H9 (cell line): ENCODE measurements around the gene ATRNL1. TPM values are rescaled to one million over a fixed set of nuclear protein-coding genes. Genes with fewer than 3 reads are reported as not detected.

ENCODE experiments used
- DNase-seq: peaks from one replicate; pipeline ENCODE4 v3.0.0-alpha.2; 2017
- H2AFZ ChIP-seq: one replicate; pipeline ENCODE4 v1.6.1; 2013; ENCODE audit warnings: mild to moderate bottlenecking, low read length, control low read depth, moderate library complexity
- H2AK5ac ChIP-seq: 2 replicates; pipeline ENCODE4 v1.6.1; 2013; ENCODE audit warnings: low read length, control low read depth, mixed read lengths; ENCODE audit not compliant: insufficient read length
- H2BK120ac ChIP-seq: one replicate; pipeline ENCODE4 v1.6.1; 2013; ENCODE audit warnings: low read depth, mild to moderate bottlenecking, low read length, control low read depth, inconsistent platforms; ENCODE audit not compliant: poor library complexity, severe bottlenecking
- H2BK12ac ChIP-seq: 2 replicates; pipeline ENCODE4 v1.6.1; 2013; ENCODE audit warnings: low read length, control low read depth, mixed read lengths, low read depth; ENCODE audit not compliant: insufficient read length
- H2BK15ac ChIP-seq: 2 replicates; pipeline ENCODE4 v1.6.1; 2013; ENCODE audit warnings: low read depth, low read length, control low read depth
- H2BK20ac ChIP-seq: one replicate; pipeline ENCODE4 v1.6.1; 2013; ENCODE audit warnings: low read depth, mild to moderate bottlenecking, low read length, control low read depth, inconsistent platforms; ENCODE audit not compliant: poor library complexity, severe bottlenecking
- H2BK5ac ChIP-seq: 2 replicates; pipeline ENCODE4 v1.6.1; 2013; ENCODE audit warnings: low read length, control low read depth, mixed read lengths; ENCODE audit not compliant: insufficient read length
- H3K14ac ChIP-seq: 2 replicates; pipeline ENCODE4 v1.6.1; 2013; ENCODE audit warnings: low read length, control low read depth; ENCODE audit not compliant: insufficient read depth
- H3K18ac ChIP-seq: 2 replicates; pipeline ENCODE4 v1.6.1; 2013; ENCODE audit warnings: low read depth, mild to moderate bottlenecking, mixed read lengths, low read length, control low read depth; ENCODE audit not compliant: insufficient read length
- H3K23ac ChIP-seq: 2 replicates; pipeline ENCODE4 v1.6.1; 2013; ENCODE audit warnings: low read length, control low read depth, mixed read lengths, low read depth; ENCODE audit not compliant: insufficient read length
- H3K23me2 ChIP-seq: 2 replicates; pipeline ENCODE4 v1.6.1; 2013; ENCODE audit warnings: low read depth, mild to moderate bottlenecking, mixed read lengths, low read length, control low read depth; ENCODE audit not compliant: insufficient read length, poor library complexity, severe bottlenecking
- H3K27ac ChIP-seq: 2 replicates; pipeline ENCODE4 v1.5.1; 2013; ENCODE audit warnings: low read length, control low read depth, mixed read lengths, low read depth; ENCODE audit not compliant: insufficient read length
- H3K27me3 ChIP-seq: 2 replicates; pipeline ENCODE4 v1.6.1; 2013; ENCODE audit warnings: low read length, control low read depth, inconsistent platforms; ENCODE audit not compliant: insufficient read depth
- H3K4ac ChIP-seq: 2 replicates; pipeline ENCODE4 v1.6.1; 2013; ENCODE audit warnings: low read depth, mild to moderate bottlenecking, control low read depth, inconsistent platforms, low read length, moderate library complexity
- H3K4me1 ChIP-seq: 2 replicates; pipeline ENCODE4 v1.6.1; 2013; ENCODE audit warnings: low read length, control low read depth, inconsistent platforms; ENCODE audit not compliant: insufficient read depth
- H3K4me2 ChIP-seq: 2 replicates; pipeline ENCODE4 v1.6.1; 2013; ENCODE audit warnings: low read length, control low read depth, mixed read lengths; ENCODE audit not compliant: insufficient read length, insufficient read depth
- H3K56ac ChIP-seq: 2 replicates; pipeline ENCODE4 v1.6.1; 2013; ENCODE audit warnings: low read depth, mild to moderate bottlenecking, mixed read lengths, low read length, control low read depth; ENCODE audit not compliant: insufficient read length
- H3K79me1 ChIP-seq: 2 replicates; pipeline ENCODE4 v1.6.1; 2013; ENCODE audit warnings: low read depth, mild to moderate bottlenecking, moderate library complexity, low read length, control low read depth, inconsistent platforms; ENCODE audit not compliant: insufficient read depth, poor library complexity, severe bottlenecking
- H3K79me2 ChIP-seq: 2 replicates; pipeline ENCODE4 v1.6.1; 2013; ENCODE audit warnings: low read length, control low read depth, inconsistent platforms; ENCODE audit not compliant: insufficient read depth
- H3K9ac ChIP-seq: 2 replicates; pipeline ENCODE4 v1.6.1; 2013; ENCODE audit warnings: low read length, control low read depth, mixed read lengths; ENCODE audit not compliant: insufficient read length; ENCODE audit errors: extremely low read depth
- H3K9me3 ChIP-seq: one replicate; pipeline ENCODE4 v1.6.1; 2013; ENCODE audit warnings: low read depth, low read length, inconsistent platforms; ENCODE audit not compliant: control insufficient read depth
- H3T11ph ChIP-seq: one replicate; pipeline ENCODE4 v1.6.1; 2013; ENCODE audit warnings: mild to moderate bottlenecking, low read length, control low read depth, inconsistent platforms
- H4K20me1 ChIP-seq: one replicate; pipeline ENCODE4 v1.6.1; 2013; ENCODE audit not compliant: control insufficient read depth, insufficient read length, insufficient read depth
- H4K5ac ChIP-seq: 2 replicates; pipeline ENCODE4 v1.6.1; 2013; ENCODE audit warnings: low read depth, mild to moderate bottlenecking, mixed read lengths, low read length, control low read depth; ENCODE audit not compliant: insufficient read length
- H4K8ac ChIP-seq: replicated peaks from 2 replicates; pipeline ENCODE4 v1.6.1; 2013; ENCODE audit warnings: low read length, control low read depth, mixed read lengths, low read depth; ENCODE audit not compliant: insufficient read length
- H4K91ac ChIP-seq: 2 replicates; pipeline ENCODE4 v1.6.1; 2013; ENCODE audit warnings: low read depth, mild to moderate bottlenecking, moderate library complexity, mixed read lengths, low read length, control low read depth; ENCODE audit not compliant: insufficient read length
- H3K27ac Mint-ChIP-seq, 3 experiments: 2 replicates in 2 of 3; 3 replicates in 1 of 3; pipeline ENCODE4 v1.8.0; 2020 to 2021; ENCODE audit warnings: mixed read lengths in 3 of 3, mild to moderate bottlenecking in 1 of 3, moderate library complexity in 1 of 3
- H3K27me3 Mint-ChIP-seq: 2 replicates; pipeline ENCODE4 v1.8.0; 2021; ENCODE audit warnings: low read depth, mild to moderate bottlenecking, moderate library complexity, mixed read lengths
- H3K36me3 Mint-ChIP-seq, 3 experiments: 2 replicates in 2 of 3; 3 replicates in 1 of 3; pipeline ENCODE4 v1.8.0; 2020 to 2021; ENCODE audit warnings: low read depth in 3 of 3, mixed read lengths in 3 of 3; ENCODE audit not compliant: insufficient read depth in 1 of 3
- H3K4me1 Mint-ChIP-seq, 2 experiments: 2 replicates each; pipeline ENCODE4 v1.8.0; 2020; ENCODE audit warnings: mixed read lengths in 2 of 2
- H3K4me3 Mint-ChIP-seq, 2 experiments: 2 replicates in 1 of 2; 3 replicates in 1 of 2; pipeline ENCODE4 v1.8.0; 2020 to 2021; ENCODE audit warnings: mild to moderate bottlenecking in 2 of 2, mixed read lengths in 2 of 2, moderate library complexity in 1 of 2
- H3K9me3 Mint-ChIP-seq, 2 experiments: 2 replicates in 1 of 2; 3 replicates in 1 of 2; pipeline ENCODE4 v1.8.0; 2020; ENCODE audit warnings: mild to moderate bottlenecking in 2 of 2, mixed read lengths in 2 of 2, moderate library complexity in 1 of 2
- WGBS: extraction: QIAGEN DNeasy Blood & Tissue Kit; methylation state at CpG from one replicate; pipeline ENCODE4 v1.1.7; 2013; ENCODE audit warnings: missing lambda C conversion rate, low lambda C conversion rate, mixed read lengths; ENCODE audit not compliant: insufficient read length; ENCODE audit errors: extremely low coverage; 5-methylcytosine and 5-hydroxymethylcytosine counted together
- total RNA-seq: library from RNA; stranded (reverse); gene quantifications from 2 replicates; pipeline ENCODE4 v1.2.1, GENCODE V29; 2021
- TF ChIP-seq, protein P1 (sequence below): fragments of 200-600 bp; sonication (generic); conservative IDR thresholded peaks from 3 replicates; pipeline ENCODE4 v1.8.0; 2021; ENCODE audit warnings: antibody characterized with exemption, mild to moderate bottlenecking

ATRNL1 gene
- total RNA-seq, 1 experiment from 2014 or later = 9.2 TPM

DNA sequence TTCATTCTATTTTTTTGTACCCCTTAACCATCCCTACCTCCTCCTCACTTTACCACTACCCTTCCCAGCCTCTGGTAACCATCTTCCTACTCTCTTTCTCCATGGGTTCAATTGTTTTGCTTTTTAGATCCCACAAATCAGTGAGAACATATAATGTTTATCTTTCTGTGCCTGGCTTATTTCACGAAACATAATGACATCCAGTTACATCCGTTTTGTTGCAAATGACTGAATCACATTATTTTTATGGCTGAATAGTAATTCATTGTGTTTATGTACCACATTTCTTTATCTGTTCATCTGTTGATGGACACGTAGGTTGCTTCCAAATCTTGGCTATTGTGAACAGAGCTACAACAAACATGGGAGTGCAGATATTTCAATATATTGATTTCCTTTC lies 24.1 kb downstream of the ATRNL1 start:
- Histone ChIP-seq H3K27ac (no peak overlapping the region), H2BK120ac (no peak overlapping the region), H3K79me2 (no peaks in the 10 kb centered on the region), H3K18ac (no peak overlapping the region), H4K8ac (no peak overlapping the region), H3K4me2 (no peak overlapping the region), H2BK15ac (no peak overlapping the region), H3K9me3 (no peaks in the 10 kb centered on the region), H3K4ac (no peak overlapping the region), H4K91ac (no peak overlapping the region), H4K20me1 (no peaks in the 10 kb centered on the region), H3T11ph (no peak overlapping the region), H3K27me3 (no peaks in the 10 kb centered on the region), H3K4me1 (no peaks in the 10 kb centered on the region), H3K79me1 (no peaks in the 10 kb centered on the region), H3K14ac (no peak overlapping the region), H2AK5ac (no peak overlapping the region), H3K56ac (no peak overlapping the region), H3K23me2 (no peaks in the 10 kb centered on the region), H4K5ac (no peak overlapping the region), H2AFZ (no peak overlapping the region), H3K9ac (no peak overlapping the region), H2BK12ac (no peak overlapping the region), H3K23ac (no peak overlapping the region), H2BK5ac (no peak overlapping the region), H2BK20ac (no peak overlapping the region)
- Mint-ChIP-seq H3K27ac (no peak overlapping the region), H3K27me3 (peaks cover 2% of the 10 kb centered on the region; the same call in 1 of the 2 replicates), H3K9me3 (peaks cover 11 to 14% of the 10 kb centered on the region in 2 experiments), H3K4me1 (peaks cover 0 to 3% of the 10 kb centered on the region in 2 experiments; a peak in 2 of 4 replicates), H3K4me3 (no peak overlapping the region), H3K36me3 (peaks cover 10 to 14% (median 13%) of the 10 kb centered on the region in 3 experiments; a peak in 6 of 7 replicates)
- no peak for DNase-seq
- TF ChIP-seq, protein P1, sequence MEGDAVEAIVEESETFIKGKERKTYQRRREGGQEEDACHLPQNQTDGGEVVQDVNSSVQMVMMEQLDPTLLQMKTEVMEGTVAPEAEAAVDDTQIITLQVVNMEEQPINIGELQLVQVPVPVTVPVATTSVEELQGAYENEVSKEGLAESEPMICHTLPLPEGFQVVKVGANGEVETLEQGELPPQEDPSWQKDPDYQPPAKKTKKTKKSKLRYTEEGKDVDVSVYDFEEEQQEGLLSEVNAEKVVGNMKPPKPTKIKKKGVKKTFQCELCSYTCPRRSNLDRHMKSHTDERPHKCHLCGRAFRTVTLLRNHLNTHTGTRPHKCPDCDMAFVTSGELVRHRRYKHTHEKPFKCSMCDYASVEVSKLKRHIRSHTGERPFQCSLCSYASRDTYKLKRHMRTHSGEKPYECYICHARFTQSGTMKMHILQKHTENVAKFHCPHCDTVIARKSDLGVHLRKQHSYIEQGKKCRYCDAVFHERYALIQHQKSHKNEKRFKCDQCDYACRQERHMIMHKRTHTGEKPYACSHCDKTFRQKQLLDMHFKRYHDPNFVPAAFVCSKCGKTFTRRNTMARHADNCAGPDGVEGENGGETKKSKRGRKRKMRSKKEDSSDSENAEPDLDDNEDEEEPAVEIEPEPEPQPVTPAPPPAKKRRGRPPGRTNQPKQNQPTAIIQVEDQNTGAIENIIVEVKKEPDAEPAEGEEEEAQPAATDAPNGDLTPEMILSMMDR = no peak
- WGBS = no CpG with 5 or more reads among the region's 3 CpGs
